ENCODE data around the gene TYMP.

GRCh38 chr22:50523806-50524675 is 5.8 kb downstream of the TYMP start:
- TF ChIP-seq YY1 (IDR thresholded peaks at IDR 0.05; ENCODE audit: low read depth, low read length) (no peak), CEBPB (IDR thresholded peaks at IDR 0.05; ENCODE audit: borderline replicate concordance in 1 of 2, low read depth in 2 of 2, low read length in 2 of 2) (no peak), HDAC6 (IDR thresholded peaks at IDR 0.05; ENCODE audit: unreplicated experiment) (no peak), EGR1 (IDR thresholded peaks at IDR 0.05; ENCODE audit: borderline replicate concordance in 1 of 2, low read depth in 2 of 2, low read length in 2 of 2) (no peak), CTCF (IDR thresholded peaks at IDR 0.05 in 2 of 3, conservative IDR thresholded peaks at IDR 0.05 in 1 of 3; ENCODE audit: control insufficient read depth in 2 of 3, extremely low read depth in 1 of 3, insufficient read depth in 1 of 3, low read depth in 3 of 3, low read length in 3 of 3) (no peak), CREB1 (IDR thresholded peaks at IDR 0.05; ENCODE audit: low read depth) (no peak), CBX5 (IDR thresholded peaks at IDR 0.05; ENCODE audit: low read depth) (no peak), SREBF2 (IDR thresholded peaks at IDR 0.05; ENCODE audit: low read length) (no peak), KDM1A (IDR thresholded peaks at IDR 0.05; ENCODE audit: borderline replicate concordance) (no peak)
- TF ChIP-seq, protein P1, sequence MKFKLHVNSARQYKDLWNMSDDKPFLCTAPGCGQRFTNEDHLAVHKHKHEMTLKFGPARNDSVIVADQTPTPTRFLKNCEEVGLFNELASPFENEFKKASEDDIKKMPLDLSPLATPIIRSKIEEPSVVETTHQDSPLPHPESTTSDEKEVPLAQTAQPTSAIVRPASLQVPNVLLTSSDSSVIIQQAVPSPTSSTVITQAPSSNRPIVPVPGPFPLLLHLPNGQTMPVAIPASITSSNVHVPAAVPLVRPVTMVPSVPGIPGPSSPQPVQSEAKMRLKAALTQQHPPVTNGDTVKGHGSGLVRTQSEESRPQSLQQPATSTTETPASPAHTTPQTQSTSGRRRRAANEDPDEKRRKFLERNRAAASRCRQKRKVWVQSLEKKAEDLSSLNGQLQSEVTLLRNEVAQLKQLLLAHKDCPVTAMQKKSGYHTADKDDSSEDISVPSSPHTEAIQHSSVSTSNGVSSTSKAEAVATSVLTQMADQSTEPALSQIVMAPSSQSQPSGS (IDR thresholded peaks at IDR 0.05; ENCODE audit: low read length), result no peak
